Thymus (tissue), 11 donors: ENCODE data around the gene ZNF778. TPM values are rescaled to one million over a fixed set of nuclear protein-coding genes. Genes with fewer than 3 reads are reported as not detected.

Experiments used
- DNase-seq, 9 donors: peaks; one replicate each; pipeline ENCODE4 v3.0.0-alpha.2; 2013; ENCODE audit warnings: low spot score in 9 of 9, low read depth in 6 of 9, missing footprints in 1 of 9
- H3K27ac ChIP-seq, 2 donors: one replicate each; pipeline ENCODE4 v1.5.1; 2013; ENCODE audit warnings: control low read depth in 1 of 2, low read depth in 1 of 2, low read length in 1 of 2, mild to moderate bottlenecking in 1 of 2, moderate library complexity in 1 of 2
- H3K27me3 ChIP-seq, 2 donors: one replicate each; pipeline ENCODE4 v1.5.1; 2013; ENCODE audit warnings: low read length in 1 of 2; ENCODE audit not compliant: control insufficient read depth in 2 of 2, insufficient read depth in 1 of 2
- H3K36me3 ChIP-seq, 2 donors: one replicate each; pipeline ENCODE4 v1.5.1; 2013; ENCODE audit warnings: low read length in 1 of 2, mild to moderate bottlenecking in 1 of 2, moderate library complexity in 1 of 2; ENCODE audit not compliant: control insufficient read depth in 2 of 2, insufficient read depth in 2 of 2
- H3K4me1 ChIP-seq, 2 donors: one replicate each; pipeline ENCODE4 v1.5.1; 2013; ENCODE audit warnings: low read length in 2 of 2; ENCODE audit not compliant: control insufficient read depth in 2 of 2, insufficient read depth in 2 of 2
- H3K4me3 ChIP-seq, 2 donors: one replicate each; pipeline ENCODE4 v1.5.1; 2013; ENCODE audit warnings: low read length in 2 of 2, control low read depth in 1 of 2, mild to moderate bottlenecking in 1 of 2
- H3K9me3 ChIP-seq, 2 donors: one replicate each; pipeline ENCODE4 v1.5.1; 2013; ENCODE audit warnings: low read length in 1 of 2, mild to moderate bottlenecking in 1 of 2; ENCODE audit not compliant: control insufficient read depth in 2 of 2, insufficient read depth in 1 of 2
- WGBS: extraction: QIAGEN DNeasy Blood & Tissue Kit; methylation state at CpG from one replicate; pipeline ENCODE4 v1.1.7; 2013; 5-methylcytosine and 5-hydroxymethylcytosine counted together
- polyA plus RNA-seq: library from polyadenylated mRNA; stranded (reverse); fragments of 200-250 nt; gene quantifications from one replicate; pipeline ENCODE4 v1.2.3, GENCODE V29; 2013
- total RNA-seq: library from RNA; stranded (reverse); fragments of 120-200 nt; gene quantifications from one replicate; pipeline ENCODE4 v1.2.4, GENCODE V29; 2013
- donor health status: healthy.

Gene ZNF778
- total and polyA plus RNA-seq, 2 donors = 2.4 to 2.9 TPM

GRCh38 chr16:89283449-89283848 is 65.9 kb downstream of the ZNF778 start:
- no peak overlapping the region for H3K4me3 ChIP-seq
- no peaks in the 10 kb centered on the region for H3K27me3 ChIP-seq
- H3K27ac ChIP-seq = no peak overlapping the region
- WGBS = 89% methylated on average over 20 of the region's 20 CpGs
- H3K9me3 ChIP-seq = peaks cover 0 to 3% of the 10 kb centered on the region in 2 donors
- peaks cover 91 to 93% of the 10 kb centered on the region in 2 donors for H3K36me3 ChIP-seq
- no peaks in the 10 kb centered on the region for H3K4me1 ChIP-seq
- DNase-seq = no peak

GRCh38 chr16:89285381-89285780 is 67.9 kb downstream of the ZNF778 start:
- Histone ChIP-seq H3K27me3 (no peaks in the 10 kb centered on the region), H3K36me3 (peaks cover 85 to 96% of the 10 kb centered on the region in 2 donors), H3K4me3 (no peak overlapping the region), H3K4me1 (no peaks in the 10 kb centered on the region), H3K27ac (no peak overlapping the region), H3K9me3 (peaks cover 0 to 3% of the 10 kb centered on the region in 2 donors)
- no peak for DNase-seq
- 97% methylated on average over 17 of the region's 17 CpGs for WGBS

GRCh38 chr16:89286096-89286495 is 68.6 kb downstream of the ZNF778 start:
- Histone ChIP-seq H3K27me3 (no peaks in the 10 kb centered on the region), H3K4me3 (no peak overlapping the region), H3K36me3 (peaks cover 85 to 96% of the 10 kb centered on the region in 2 donors), H3K27ac (no peak overlapping the region), H3K4me1 (no peaks in the 10 kb centered on the region), H3K9me3 (peaks cover 0 to 3% of the 10 kb centered on the region in 2 donors)
- no peak for DNase-seq
- 94% methylated on average over 25 of the region's 25 CpGs for WGBS

Other genes with a start within 250 kb of the ZNF778 start
- gene CBFA2T3, start 240.5 kb upstream of the ZNF778 start, total RNA-seq = 11.2 TPM
- gene CBFA2T3, start 240.5 kb upstream of the ZNF778 start, polyA plus RNA-seq = 19.1 TPM
- gene ACSF3, start 123.9 kb upstream of the ZNF778 start, total RNA-seq = 97.2 TPM
- 47.2 TPM for gene ACSF3, start 123.9 kb upstream of the ZNF778 start, polyA plus RNA-seq
- 0.19 TPM for gene CDH15, start 46.0 kb upstream of the ZNF778 start, total RNA-seq
- gene CDH15, start 46.0 kb upstream of the ZNF778 start, polyA plus RNA-seq = 0.23 TPM
- 0.33 TPM for gene SLC22A31, start 17.2 kb upstream of the ZNF778 start, total RNA-seq
- gene SLC22A31, start 17.2 kb upstream of the ZNF778 start, polyA plus RNA-seq = 0.94 TPM